Measurements from ENCODE around the gene CXCL3.

GRCh38 chr4:74016068-74016467 lies 22.4 kb downstream of the CXCL3 start:
- TF ChIP-seq POLR2AphosphoS5 (IDR thresholded peaks at IDR 0.05; ENCODE audit: low read depth, low read length) (no peak), SIN3A (IDR thresholded peaks at IDR 0.05; ENCODE audit: borderline replicate concordance, insufficient read depth, low read length) (no peak), REST (IDR thresholded peaks at IDR 0.05; ENCODE audit: insufficient read depth in 1 of 2, low read depth in 2 of 2, low read length in 2 of 2) (no peak), TAF1 (IDR thresholded peaks at IDR 0.05; ENCODE audit: borderline replicate concordance, insufficient read depth, low read length) (no peak), FOXP2 (optimal IDR thresholded peaks at IDR 0.05; ENCODE audit: borderline replicate concordance, extremely low read depth, extremely low read length, insufficient read depth) (no peak)
